Omental fat pad (tissue), 4 donors: ENCODE measurements around the gene CACNA1A. TPM values are rescaled to one million over a fixed set of nuclear protein-coding genes. Genes with fewer than 3 reads are reported as not detected.

Source experiments
- ATAC-seq: fragments of 150-250 bp; one replicate; pipeline ENCODE4 v1.9.1; 2016; ENCODE audit warnings: mild to moderate bottlenecking, moderate library complexity; ENCODE audit not compliant: low FRiP score
- DNase-seq: peaks from one replicate; pipeline ENCODE4 v3.0.0-alpha.2; 2019; ENCODE audit warnings: low spot score
- CTCF ChIP-seq, 3 donors: fragments of 450-650 bp; IDR thresholded peaks; one replicate each; pipeline ENCODE4 v1.5.1; 2016 to 2017; ENCODE audit warnings: antibody characterized with exemption in 3 of 3, mild to moderate bottlenecking in 3 of 3, moderate library complexity in 2 of 3
- total RNA-seq, 4 donors: library from RNA; depleted of rRNA; stranded (reverse); fragments of >200 nt; gene quantifications; one replicate each; pipeline ENCODE4 v1.1.0, GENCODE V29; 2016

The CACNA1A gene
- total RNA-seq, 4 donors from 2014 or later, result 0.44 to 2.7 (median 0.71) TPM

- DNase-seq (no peak), ATAC-seq (no peak)
- TF ChIP-seq CTCF (IDR thresholded peaks at IDR 0.05), result no peak
Observed at GRCh38 chr19:13411899-13412298, 94.4 kb downstream of the CACNA1A start.

- ATAC-seq (no peak), DNase-seq (no peak)
- no peak for TF ChIP-seq CTCF (IDR thresholded peaks at IDR 0.05)
Observed at GRCh38 chr19:13410946-13411345, 95.3 kb downstream of the CACNA1A start.

GRCh38 chr19:13408889-13409518 lies 97.3 kb downstream of the CACNA1A start:
- no peak for DNase-seq
- ATAC-seq, result no peak
- TF ChIP-seq CTCF (IDR thresholded peaks at IDR 0.05), result no peak

GRCh38 chr19:13404236-13404635 lies 102.0 kb downstream of the CACNA1A start:
- no peak for TF ChIP-seq CTCF (IDR thresholded peaks at IDR 0.05)
- DNase-seq, result no peak
- no peak for ATAC-seq

GRCh38 chr19:13401388-13401787 lies 104.9 kb downstream of the CACNA1A start:
- DNase-seq, result no peak
- no peak for TF ChIP-seq CTCF (IDR thresholded peaks at IDR 0.05)
- ATAC-seq, result no peak

GRCh38 chr19:13400296-13400695 lies 106.0 kb downstream of the CACNA1A start:
- no peak for ATAC-seq
- no peak for DNase-seq
- no peak for TF ChIP-seq CTCF (IDR thresholded peaks at IDR 0.05)

- no peak for DNase-seq
- no peak for TF ChIP-seq CTCF (IDR thresholded peaks at IDR 0.05)
- ATAC-seq, result no peak
Observed at GRCh38 chr19:13399746-13400145, 106.5 kb downstream of the CACNA1A start.
